ENCODE results near the gene CD81. TPM values are rescaled to one million over a fixed set of nuclear protein-coding genes. Genes with fewer than 3 reads are reported as not detected.

Gene CD81
- total RNA-seq, 2 experiments from 2014 or later: 177 to 178 TPM

DNA sequence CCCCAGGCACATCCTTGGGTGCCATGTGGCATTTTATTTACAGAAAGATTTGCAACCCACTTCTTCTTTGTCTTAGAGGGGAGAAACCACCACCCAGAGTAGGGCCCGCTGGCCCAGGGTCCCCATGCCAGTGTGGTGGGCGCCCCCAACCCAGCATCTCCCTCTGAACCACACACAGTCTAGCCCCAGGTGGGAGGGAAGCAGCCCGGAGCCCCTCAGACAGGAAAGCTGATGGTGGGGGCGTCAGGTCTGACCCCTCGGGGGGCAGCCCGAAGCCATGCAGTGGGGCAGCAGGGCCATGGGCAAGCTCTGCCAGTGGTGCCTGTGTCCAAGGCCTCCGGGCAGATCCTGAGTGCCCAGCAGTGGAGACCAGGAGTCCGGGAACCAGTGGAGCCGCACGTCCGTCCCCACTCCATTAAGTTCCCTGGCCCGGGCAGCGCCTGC lies 55.5 kb downstream of the CD81 start:
- intact Hi-C loops (cut with micrococcal nuclease): loop anchor here (5.0 kb wide), 1 partner anchor 660 kb away; no protein-coding TSS in a partner anchor
- POLR2A ChIA-PET: no interaction called here
- H3K27me3 Mint-ChIP-seq: no peaks in the 10 kb centered on the region

DNA sequence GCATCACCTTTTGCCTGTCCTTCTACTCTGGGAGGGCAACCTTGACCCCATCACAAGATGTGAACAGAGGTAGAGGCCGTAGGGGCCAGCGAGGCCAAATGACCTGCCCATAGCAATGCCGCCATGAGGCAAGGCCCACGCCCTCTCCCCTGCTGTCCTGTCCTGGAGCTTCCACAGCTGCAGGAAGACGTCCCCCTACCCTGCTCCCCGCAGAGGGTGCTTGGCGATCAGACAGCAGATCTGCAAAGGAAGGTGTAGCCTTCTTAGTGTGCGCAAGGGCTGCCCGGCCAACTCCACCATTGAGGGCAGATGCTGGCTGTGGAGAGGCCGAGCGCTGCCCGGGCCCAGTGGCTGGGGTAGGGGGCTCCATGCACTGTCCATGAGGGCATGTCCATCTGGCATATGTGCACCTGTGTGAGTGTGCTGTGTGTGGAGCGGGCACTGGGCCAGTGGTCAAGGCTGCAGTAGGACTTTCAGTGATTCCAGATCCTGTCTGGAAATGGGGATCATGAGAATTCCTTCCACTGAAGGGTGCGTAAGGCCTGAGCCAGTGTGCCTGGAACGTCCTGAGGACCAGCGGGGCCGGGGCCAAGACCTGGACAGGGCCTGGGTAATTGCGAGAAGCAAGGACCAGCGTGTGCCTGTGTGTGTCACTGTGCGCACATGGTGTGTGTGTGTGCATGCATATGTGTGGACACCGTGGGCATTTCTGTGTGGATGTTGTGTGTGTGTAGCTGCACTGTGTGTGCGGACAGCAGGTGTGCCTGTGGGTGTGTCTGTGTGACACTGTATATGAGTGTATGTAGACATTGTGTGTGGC lies 56.2 kb downstream of the CD81 start:
- intact Hi-C loops (cut with micrococcal nuclease): loop anchor here (5.0 kb wide), 1 partner anchor 659 kb away; no protein-coding TSS in a partner anchor

More for the DNA sequence above, 55.5 kb downstream of the CD81 start:
- CTCF ChIA-PET: interaction anchor here (1.8 kb wide), 1 partner anchor 455 kb away, joined by 5 read pairs; no protein-coding TSS in a partner anchor
- Mint-ChIP-seq H3K36me3 (no peaks in the 10 kb centered on the region), H3K4me1 (ENCODE audit: low read depth) (no peaks in the 10 kb centered on the region), H3K4me3 (no peak overlapping the region), H3K9me3 (peaks cover 2% of the 10 kb centered on the region), H3K27ac (no peak overlapping the region)
- DNase-seq: no peak

DNA sequence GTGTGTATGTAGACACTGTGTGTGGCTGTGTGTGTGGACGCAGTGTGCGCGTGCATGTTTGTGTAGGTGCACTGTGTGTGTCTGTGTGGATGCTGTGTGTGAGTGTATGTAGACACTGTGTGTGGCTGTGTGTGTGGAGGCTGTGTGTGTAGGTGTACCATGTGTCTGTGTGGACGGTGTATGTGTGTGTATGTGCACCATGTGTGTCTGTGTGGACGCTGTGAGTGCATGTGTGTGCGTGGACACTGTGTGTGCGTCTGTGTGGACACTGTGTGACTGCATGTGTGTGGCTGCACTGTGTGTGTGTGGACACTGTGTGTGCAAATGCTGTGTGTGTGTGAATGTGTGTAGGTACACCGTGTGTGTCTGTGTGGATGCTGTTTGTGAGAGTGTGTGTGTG lies 56.9 kb downstream of the CD81 start:
- Mint-ChIP-seq H3K27me3 (no peaks in the 10 kb centered on the region), H3K9me3 (peaks cover 2% of the 10 kb centered on the region), H3K36me3 (no peaks in the 10 kb centered on the region), H3K27ac (no peak overlapping the region), H3K4me1 (ENCODE audit: low read depth) (no peaks in the 10 kb centered on the region), H3K4me3 (no peak overlapping the region)
- POLR2A ChIA-PET: no interaction called here
- CTCF ChIA-PET: no interaction called here
- intact Hi-C loops (cut with micrococcal nuclease): loop anchor here (5.0 kb wide), 1 partner anchor 658 kb away; no protein-coding TSS in a partner anchor
- DNase-seq: no peak

More for the DNA sequence above, 56.2 kb downstream of the CD81 start:
- CTCF ChIA-PET: no interaction called here
- H3K9me3 Mint-ChIP-seq: peaks cover 2% of the 10 kb centered on the region
- no peaks in the 10 kb centered on the region for H3K4me1 Mint-ChIP-seq (ENCODE audit: low read depth)
- POLR2A ChIA-PET: no interaction called here
- no peaks in the 10 kb centered on the region for H3K36me3 Mint-ChIP-seq
- H3K27ac Mint-ChIP-seq: no peak overlapping the region
- H3K27me3 Mint-ChIP-seq: no peaks in the 10 kb centered on the region
- no peak for DNase-seq
- H3K4me3 Mint-ChIP-seq: no peak overlapping the region

DNA sequence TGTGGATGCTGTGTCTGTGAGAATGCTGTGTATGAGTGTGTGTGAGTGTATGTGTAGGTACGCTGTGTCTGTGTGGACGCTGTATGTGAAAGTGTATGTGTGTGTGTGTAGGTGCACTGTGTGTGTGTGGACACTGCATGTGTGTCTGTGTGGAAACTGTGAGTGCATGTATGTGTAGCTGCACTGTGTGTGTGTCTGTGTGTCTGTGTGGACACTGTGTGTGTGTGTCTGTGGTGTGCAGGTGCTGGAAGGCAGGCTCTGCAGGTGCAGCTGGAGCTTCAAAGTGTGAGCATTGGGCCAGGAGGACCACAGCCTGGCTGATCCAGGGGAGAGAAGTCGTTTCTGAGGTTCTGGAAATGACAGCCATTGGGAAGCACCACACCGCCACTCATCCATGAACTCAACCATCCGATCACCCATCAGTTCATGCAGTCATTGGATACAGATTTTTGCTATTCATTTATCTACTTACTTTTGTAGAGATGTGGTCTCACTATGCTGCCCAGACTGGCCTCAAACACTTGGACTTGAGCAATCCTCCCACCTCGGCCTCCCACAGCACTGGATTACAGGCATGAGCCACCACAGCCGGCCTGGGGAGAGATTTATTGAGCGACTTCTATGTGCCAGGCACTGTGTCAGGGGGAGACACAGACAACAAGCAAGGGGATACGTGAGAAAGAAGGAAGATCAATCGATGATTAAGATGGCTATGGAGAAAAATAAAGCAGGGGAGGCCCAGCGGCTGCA lies 57.6 kb downstream of the CD81 start:
- no peaks in the 10 kb centered on the region for H3K36me3 Mint-ChIP-seq
- ChIA-PET CTCF (no interaction called here), POLR2A (no interaction called here)
- intact Hi-C loops (cut with micrococcal nuclease): loop anchor here (5.0 kb wide), 1 partner anchor 658 kb away; no protein-coding TSS in a partner anchor
- no peak overlapping the region for H3K27ac Mint-ChIP-seq
- peaks cover 2% of the 10 kb centered on the region for H3K9me3 Mint-ChIP-seq
- H3K4me3 Mint-ChIP-seq: no peak overlapping the region
- no peaks in the 10 kb centered on the region for H3K4me1 Mint-ChIP-seq (ENCODE audit: low read depth)
- DNase-seq: no peak
- no peaks in the 10 kb centered on the region for H3K27me3 Mint-ChIP-seq

DNA sequence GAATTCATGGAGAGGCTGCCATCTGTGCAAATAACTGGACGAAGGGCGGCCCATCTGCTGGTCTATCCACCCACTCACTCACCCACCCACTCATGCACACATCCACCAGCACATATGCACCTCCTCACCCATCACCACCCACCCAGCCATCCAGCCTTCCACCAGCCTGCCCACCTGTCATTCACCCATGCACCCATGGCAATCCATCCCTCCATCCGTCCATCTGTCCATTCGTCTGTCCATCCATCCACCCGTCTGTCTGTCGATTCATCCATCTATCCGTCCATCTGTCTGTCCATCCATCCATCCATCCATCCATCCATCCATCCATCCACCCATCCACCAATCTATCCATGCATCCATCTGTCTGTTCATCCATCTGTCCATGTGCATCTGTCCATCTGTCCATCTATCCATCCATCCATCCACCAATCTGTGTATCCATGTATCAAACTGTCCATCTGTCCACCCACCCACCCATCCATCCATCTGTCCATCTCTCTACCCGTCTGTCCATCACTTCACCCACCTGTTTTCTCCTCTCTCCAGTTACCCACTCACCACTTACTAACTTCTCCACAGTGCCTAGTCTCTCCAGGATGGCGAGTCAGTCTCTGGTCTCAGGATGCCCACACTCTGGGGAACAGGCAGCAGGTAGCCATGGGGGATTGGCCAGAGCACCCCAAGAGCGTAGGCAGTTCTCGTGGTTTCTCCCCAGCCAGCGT lies 58.3 kb downstream of the CD81 start:
- ChIA-PET POLR2A (no interaction called here), CTCF (no interaction called here)
- H3K27me3 Mint-ChIP-seq: no peaks in the 10 kb centered on the region
- H3K36me3 Mint-ChIP-seq: no peaks in the 10 kb centered on the region
- DNase-seq: no peak
- no peaks in the 10 kb centered on the region for H3K4me1 Mint-ChIP-seq (ENCODE audit: low read depth)
- intact Hi-C loops (cut with micrococcal nuclease): no loop called here
- H3K9me3 Mint-ChIP-seq: peaks cover 7% of the 10 kb centered on the region
- no peak overlapping the region for H3K4me3 Mint-ChIP-seq
- H3K27ac Mint-ChIP-seq: no peak overlapping the region

DNA sequence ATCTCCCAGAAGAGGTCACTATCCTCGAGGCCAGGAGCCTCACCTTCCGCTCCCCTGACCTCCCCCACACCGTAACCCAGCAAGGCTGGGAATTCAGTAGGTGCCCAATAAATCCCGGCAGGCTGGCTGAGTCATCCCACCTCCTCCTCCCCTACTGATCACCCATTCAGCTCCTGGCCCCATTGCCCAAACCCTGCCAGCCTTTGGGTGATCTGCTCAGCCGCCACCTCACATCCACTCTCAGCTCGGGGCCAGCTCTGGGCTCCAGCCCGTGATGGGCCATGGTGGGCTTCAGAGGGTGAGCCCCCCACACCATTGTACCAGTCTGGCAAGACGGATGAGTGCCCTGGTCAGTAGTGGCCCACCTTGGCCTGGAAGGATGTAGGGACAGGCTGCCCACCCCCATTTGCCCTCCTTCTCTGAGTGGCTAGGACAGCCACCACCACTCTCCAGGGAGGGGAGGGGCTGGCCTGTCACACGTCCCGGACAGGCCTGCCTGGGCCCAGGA lies 59.0 kb downstream of the CD81 start:
- Mint-ChIP-seq H3K4me1 (ENCODE audit: low read depth) (no peaks in the 10 kb centered on the region), H3K4me3 (no peak overlapping the region), H3K27me3 (no peaks in the 10 kb centered on the region), H3K36me3 (no peaks in the 10 kb centered on the region), H3K27ac (no peak overlapping the region), H3K9me3 (peaks cover 4% of the 10 kb centered on the region)
- no peak for DNase-seq
- ChIA-PET POLR2A (no interaction called here), CTCF (interaction anchor here (0.9 to 1.4 kb wide), 2 partner anchors 15 to 96 kb away, joined by 3 to 4 read pairs; no protein-coding TSS in a partner anchor)
- intact Hi-C loops (cut with micrococcal nuclease): no loop called here

DNA sequence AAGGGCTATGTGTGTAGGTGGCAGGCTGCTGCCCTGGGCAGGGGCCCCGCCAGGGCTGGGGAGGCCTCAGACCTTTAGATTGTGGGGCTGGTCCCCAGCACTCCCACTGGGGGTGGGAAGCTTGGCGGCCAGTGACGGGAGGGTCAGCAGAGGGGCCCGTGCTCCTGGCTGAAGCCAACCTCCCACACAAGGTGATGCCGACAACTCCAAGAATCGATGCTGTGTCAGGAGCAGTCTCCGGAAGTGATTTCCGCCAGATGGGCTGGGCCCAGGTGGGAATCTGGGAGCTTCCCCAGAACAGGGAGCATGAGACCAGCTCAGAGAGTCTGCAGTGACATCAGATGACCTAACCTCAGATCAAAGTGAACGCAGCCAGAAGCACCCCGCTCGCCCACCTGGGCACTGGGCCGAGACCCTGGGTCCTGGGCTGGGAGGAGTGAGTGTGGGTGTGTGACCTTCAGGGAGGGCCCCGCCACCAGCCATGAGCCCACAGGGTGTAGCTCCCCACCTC lies 59.5 kb downstream of the CD81 start:
- POLR2A ChIA-PET: no interaction called here

DNA sequence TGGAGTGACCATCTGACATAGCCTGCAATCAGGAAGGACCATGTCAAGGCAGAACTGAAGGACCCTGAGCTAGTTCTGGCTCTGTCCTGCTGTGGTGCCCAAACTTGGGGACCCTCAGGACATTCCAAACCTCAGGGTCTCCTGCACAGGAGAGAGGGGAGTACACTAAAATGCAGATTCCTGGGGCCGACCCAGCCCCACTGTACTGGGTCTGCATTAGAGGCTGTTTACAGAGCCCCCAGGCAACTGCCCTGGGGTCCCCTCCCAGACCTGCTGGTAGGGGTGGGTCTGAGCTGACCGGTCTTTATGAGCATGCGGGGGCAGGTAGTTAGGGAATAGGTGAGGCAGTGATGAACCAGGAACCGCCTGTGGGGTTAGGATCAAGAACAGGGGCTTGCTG lies 60.4 kb downstream of the CD81 start:
- ChIA-PET POLR2A (no interaction called here), CTCF (interaction anchor here (1.4 kb wide), 1 partner anchor 17 kb away, joined by 4 read pairs; no protein-coding TSS in a partner anchor)
- H3K36me3 Mint-ChIP-seq: no peaks in the 10 kb centered on the region
- no peak overlapping the region for H3K27ac Mint-ChIP-seq
- H3K4me1 Mint-ChIP-seq (ENCODE audit: low read depth): peaks cover 3% of the 10 kb centered on the region
- peaks cover 4% of the 10 kb centered on the region for H3K9me3 Mint-ChIP-seq
- intact Hi-C loops (cut with micrococcal nuclease): no loop called here
- H3K27me3 Mint-ChIP-seq: no peaks in the 10 kb centered on the region
- no peak overlapping the region for H3K4me3 Mint-ChIP-seq
- no peak for DNase-seq

More for the DNA sequence above, 59.5 kb downstream of the CD81 start:
- H3K27ac Mint-ChIP-seq: no peak overlapping the region
- DNase-seq: no peak
- intact Hi-C loops (cut with micrococcal nuclease): no loop called here
- H3K4me3 Mint-ChIP-seq: no peak overlapping the region
- no peaks in the 10 kb centered on the region for H3K36me3 Mint-ChIP-seq
- no peaks in the 10 kb centered on the region for H3K4me1 Mint-ChIP-seq (ENCODE audit: low read depth)
- peaks cover 4% of the 10 kb centered on the region for H3K9me3 Mint-ChIP-seq
- H3K27me3 Mint-ChIP-seq: no peaks in the 10 kb centered on the region
- CTCF ChIA-PET: interaction anchor here (0.9 to 1.4 kb wide), 2 partner anchors 16 to 95 kb away, joined by 3 to 4 read pairs; no protein-coding TSS in a partner anchor

DNA sequence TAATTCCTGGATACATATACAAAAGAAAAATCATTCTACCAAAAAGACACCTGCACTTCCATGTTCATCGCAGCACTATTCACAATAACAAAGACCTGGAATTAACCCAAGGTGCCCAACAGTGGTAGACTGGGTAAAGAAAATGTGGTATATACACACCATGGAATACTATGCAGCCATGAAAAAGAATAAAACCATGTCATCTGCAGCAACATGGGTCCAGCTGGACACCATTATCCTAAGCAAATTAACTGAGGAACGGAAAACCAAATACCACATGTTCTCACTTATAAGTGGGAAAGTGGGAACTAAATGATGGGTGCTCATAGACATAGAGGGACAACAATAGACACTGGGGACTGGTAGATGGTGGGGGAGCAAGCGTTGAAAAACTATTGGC lies 62.7 kb downstream of the CD81 start:
- Mint-ChIP-seq H3K4me3 (no peak overlapping the region), H3K27ac (no peak overlapping the region), H3K36me3 (no peaks in the 10 kb centered on the region), H3K4me1 (ENCODE audit: low read depth) (peaks cover 15% of the 10 kb centered on the region), H3K9me3 (peaks cover 4% of the 10 kb centered on the region), H3K27me3 (no peaks in the 10 kb centered on the region)
- POLR2A ChIA-PET: no interaction called here
- intact Hi-C loops (cut with micrococcal nuclease): loop anchor here (5.0 kb wide), 1 partner anchor 42 kb away; no protein-coding TSS in a partner anchor
- DNase-seq: no peak
- CTCF ChIA-PET: interaction anchor here (0.8 kb wide), 1 partner anchor 448 kb away, joined by 3 read pairs; no protein-coding TSS in a partner anchor

DNA sequence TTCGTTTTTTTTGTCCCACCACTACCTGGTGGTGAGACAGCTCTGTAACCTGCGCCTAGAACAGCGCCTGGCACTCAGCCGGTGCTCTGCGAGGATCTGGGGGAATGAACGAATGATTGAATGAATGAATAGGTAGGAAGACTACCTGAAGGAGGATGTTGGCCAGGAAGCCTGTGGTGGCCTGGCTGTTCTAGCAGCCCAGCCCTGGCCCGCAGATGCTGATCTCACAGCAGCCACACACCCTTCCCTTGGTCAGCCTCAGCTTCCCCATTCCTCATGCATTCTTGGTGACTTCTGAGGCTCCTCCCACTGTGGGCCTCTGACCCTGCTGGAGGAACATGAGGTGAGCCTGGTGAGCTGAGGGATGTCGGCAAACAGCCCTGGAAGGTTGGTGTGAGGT lies 63.5 kb downstream of the CD81 start:
- Mint-ChIP-seq H3K4me1 (ENCODE audit: low read depth) (peaks cover 17% of the 10 kb centered on the region), H3K9me3 (peaks cover 4% of the 10 kb centered on the region), H3K27me3 (no peaks in the 10 kb centered on the region), H3K27ac (no peak overlapping the region), H3K4me3 (no peak overlapping the region), H3K36me3 (no peaks in the 10 kb centered on the region)
- intact Hi-C loops (cut with micrococcal nuclease): loop anchor here (5.0 kb wide), 1 partner anchor 42 kb away; no protein-coding TSS in a partner anchor
- ChIA-PET POLR2A (no interaction called here), CTCF (interaction anchor here (0.6 to 1.9 kb wide), 5 partner anchors 20 to 451 kb away, joined by 3 to 10 read pairs (median 4); no protein-coding TSS in a partner anchor)
- DNase-seq: no peak

DNA sequence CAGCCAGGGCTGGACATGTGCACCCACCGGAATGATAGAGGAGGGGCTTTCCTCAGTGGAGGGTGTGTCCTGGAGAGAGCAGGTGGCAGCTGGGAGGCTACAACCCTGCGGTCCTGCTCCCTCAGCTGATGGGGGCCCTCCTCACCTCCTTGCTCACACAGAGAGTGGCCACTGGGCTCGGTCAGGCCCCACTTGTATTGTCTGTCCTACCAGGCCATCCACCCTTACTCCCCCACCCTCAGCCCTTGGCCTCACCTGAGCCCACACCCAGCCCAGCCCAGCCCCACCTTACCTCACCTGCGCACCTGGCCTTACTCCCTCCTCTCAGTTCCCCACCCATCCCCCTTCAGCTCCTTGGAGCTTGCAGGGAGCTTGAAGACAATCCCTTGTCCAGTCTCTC lies 64.1 kb downstream of the CD81 start:
- CTCF ChIA-PET: interaction anchor here (0.6 to 1.9 kb wide), 5 partner anchors 20 to 662 kb away, joined by 3 to 10 read pairs (median 4); no protein-coding TSS in a partner anchor
- POLR2A ChIA-PET: no interaction called here
- Mint-ChIP-seq H3K27me3 (no peaks in the 10 kb centered on the region), H3K9me3 (peaks cover 4% of the 10 kb centered on the region), H3K36me3 (no peaks in the 10 kb centered on the region), H3K4me1 (ENCODE audit: low read depth) (peaks cover 20% of the 10 kb centered on the region), H3K4me3 (no peak overlapping the region), H3K27ac (no peak overlapping the region)
- DNase-seq: no peak
- intact Hi-C loops (cut with micrococcal nuclease): loop anchor here (5.0 kb wide), 1 partner anchor 41 kb away; no protein-coding TSS in a partner anchor
